Prostate gland (tissue), 2 donors: Measurements from ENCODE around the gene RRAS.

Experiments
- POLR2A ChIP-seq: fragments of 450-650 bp; IDR thresholded peaks from one replicate; pipeline ENCODE4 v1.6.1; 2016; ENCODE audit warnings: antibody characterized with exemption, mild to moderate bottlenecking
- POLR2AphosphoS5 ChIP-seq: sonication (generic); formaldehyde crosslinking; IDR thresholded peaks from one replicate; pipeline ENCODE4 v1.6.1; 2017; ENCODE audit warnings: antibody characterized with exemption
- TF ChIP-seq, protein P1 (sequence below), 4 experiments: fragments of 200-600 bp in 2 of 4; fragments of 450-650 bp in 2 of 4; sonication (generic) in 2 of 4; IDR thresholded peaks; 1 replicate in 3 of 4; 2 replicates in 1 of 4; pipeline ENCODE4 v1.5.1; 2016 to 2019; ENCODE audit warnings: antibody characterized with exemption in 4 of 4, mild to moderate bottlenecking in 2 of 4, moderate library complexity in 2 of 4

DNA sequence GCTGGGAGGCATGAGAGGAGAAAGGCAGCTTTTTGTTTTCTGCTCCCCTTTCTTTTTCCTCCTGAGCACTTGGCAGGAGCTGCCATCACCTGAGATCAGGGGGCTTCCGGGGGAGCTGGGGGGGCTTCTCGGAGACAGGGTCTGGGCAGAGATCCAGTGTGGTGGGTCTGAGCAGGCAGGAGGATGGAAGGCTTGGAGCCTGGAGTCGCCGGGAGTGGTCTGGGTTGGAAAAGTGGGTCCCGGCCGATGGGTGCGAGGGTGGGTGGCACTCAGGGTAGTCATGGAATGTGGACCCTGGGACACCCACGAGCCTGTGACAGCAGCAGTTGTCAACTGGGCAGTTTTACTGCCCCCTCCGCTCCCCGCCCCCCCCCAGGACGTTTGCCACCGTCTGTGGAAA is 47.2 kb upstream of the RRAS start:
- TF ChIP-seq POLR2A (no peak), POLR2AphosphoS5 (no peak)
- TF ChIP-seq, protein P1, sequence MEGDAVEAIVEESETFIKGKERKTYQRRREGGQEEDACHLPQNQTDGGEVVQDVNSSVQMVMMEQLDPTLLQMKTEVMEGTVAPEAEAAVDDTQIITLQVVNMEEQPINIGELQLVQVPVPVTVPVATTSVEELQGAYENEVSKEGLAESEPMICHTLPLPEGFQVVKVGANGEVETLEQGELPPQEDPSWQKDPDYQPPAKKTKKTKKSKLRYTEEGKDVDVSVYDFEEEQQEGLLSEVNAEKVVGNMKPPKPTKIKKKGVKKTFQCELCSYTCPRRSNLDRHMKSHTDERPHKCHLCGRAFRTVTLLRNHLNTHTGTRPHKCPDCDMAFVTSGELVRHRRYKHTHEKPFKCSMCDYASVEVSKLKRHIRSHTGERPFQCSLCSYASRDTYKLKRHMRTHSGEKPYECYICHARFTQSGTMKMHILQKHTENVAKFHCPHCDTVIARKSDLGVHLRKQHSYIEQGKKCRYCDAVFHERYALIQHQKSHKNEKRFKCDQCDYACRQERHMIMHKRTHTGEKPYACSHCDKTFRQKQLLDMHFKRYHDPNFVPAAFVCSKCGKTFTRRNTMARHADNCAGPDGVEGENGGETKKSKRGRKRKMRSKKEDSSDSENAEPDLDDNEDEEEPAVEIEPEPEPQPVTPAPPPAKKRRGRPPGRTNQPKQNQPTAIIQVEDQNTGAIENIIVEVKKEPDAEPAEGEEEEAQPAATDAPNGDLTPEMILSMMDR (IDR thresholded peaks at IDR 0.05) = no peak
